ENCODE measurements around the gene PKDCC. TPM values are rescaled to one million over a fixed set of nuclear protein-coding genes. Genes with fewer than 3 reads are reported as not detected.

The PKDCC gene
- total RNA-seq, 1 experiment from 2014 or later = 82.2 TPM

- TF ChIP-seq, protein P1, sequence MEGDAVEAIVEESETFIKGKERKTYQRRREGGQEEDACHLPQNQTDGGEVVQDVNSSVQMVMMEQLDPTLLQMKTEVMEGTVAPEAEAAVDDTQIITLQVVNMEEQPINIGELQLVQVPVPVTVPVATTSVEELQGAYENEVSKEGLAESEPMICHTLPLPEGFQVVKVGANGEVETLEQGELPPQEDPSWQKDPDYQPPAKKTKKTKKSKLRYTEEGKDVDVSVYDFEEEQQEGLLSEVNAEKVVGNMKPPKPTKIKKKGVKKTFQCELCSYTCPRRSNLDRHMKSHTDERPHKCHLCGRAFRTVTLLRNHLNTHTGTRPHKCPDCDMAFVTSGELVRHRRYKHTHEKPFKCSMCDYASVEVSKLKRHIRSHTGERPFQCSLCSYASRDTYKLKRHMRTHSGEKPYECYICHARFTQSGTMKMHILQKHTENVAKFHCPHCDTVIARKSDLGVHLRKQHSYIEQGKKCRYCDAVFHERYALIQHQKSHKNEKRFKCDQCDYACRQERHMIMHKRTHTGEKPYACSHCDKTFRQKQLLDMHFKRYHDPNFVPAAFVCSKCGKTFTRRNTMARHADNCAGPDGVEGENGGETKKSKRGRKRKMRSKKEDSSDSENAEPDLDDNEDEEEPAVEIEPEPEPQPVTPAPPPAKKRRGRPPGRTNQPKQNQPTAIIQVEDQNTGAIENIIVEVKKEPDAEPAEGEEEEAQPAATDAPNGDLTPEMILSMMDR (conservative IDR thresholded peaks at IDR 0.05; ENCODE audit: low read depth, low read length) = no peak
- no peak for TF ChIP-seq EZH2 (IDR thresholded peaks at IDR 0.05; ENCODE audit: borderline replicate concordance, low read depth, low read length, poor library complexity, severe bottlenecking)
- intact Hi-C loops (cut with micrococcal nuclease; ENCODE audit: unreplicated experiment) = no loop called here
- Histone ChIP-seq H3K36me3 (ENCODE audit: insufficient read depth, low read length, poor library complexity, severe bottlenecking) (peaks cover 40% of the 10 kb centered on the region), H3K4me3 (ENCODE audit: low read depth, low read length, poor library complexity, severe bottlenecking) (no peak overlapping the region), H3K9me3 (ENCODE audit: low read depth, low read length, poor library complexity, severe bottlenecking) (no peaks in the 10 kb centered on the region), H3K27me3 (replicated peaks; ENCODE audit: insufficient read depth, low read depth, low read length, poor library complexity) (no peaks in the 10 kb centered on the region), H3K4me1 (ENCODE audit: insufficient read depth, low read length, poor library complexity, severe bottlenecking) (peaks cover 31% of the 10 kb centered on the region), H3K27ac (ENCODE audit: low read depth, low read length, poor library complexity, severe bottlenecking) (peak overlapping the region; percentile 74)
- CTCF ChIA-PET = no interaction called here
- BruUV-seq (replicated peaks) = no TSS peak
- peak; percentile 85 for DNase-seq (ENCODE audit: low spot score)
- POLR2A ChIA-PET (ENCODE audit: low non-redundant PET) = no interaction called here
Observed at GRCh38 chr2:42060718-42061619, 13.1 kb downstream of the PKDCC start.

DNA sequence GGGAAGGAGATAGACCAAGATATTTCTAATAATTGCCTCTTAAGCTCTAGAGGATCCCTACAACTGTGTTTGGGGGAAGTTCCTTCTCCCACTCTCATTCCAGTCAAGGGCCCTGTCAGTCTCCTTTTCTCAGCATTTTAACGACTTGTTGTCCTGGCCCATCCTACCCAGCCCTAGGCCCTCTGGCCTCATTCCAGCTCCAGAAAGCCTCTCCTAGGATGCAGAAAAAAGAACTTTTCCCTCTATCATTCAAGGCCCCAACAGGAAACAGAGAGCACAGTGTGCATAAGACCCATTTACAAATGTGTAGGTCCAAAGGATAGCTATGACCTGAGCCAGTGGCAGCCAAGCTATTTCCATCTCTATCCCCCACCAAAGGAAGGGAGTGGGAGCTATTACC, 14.0 kb downstream of the PKDCC start:
- CTCF ChIA-PET = no interaction called here

DNA sequence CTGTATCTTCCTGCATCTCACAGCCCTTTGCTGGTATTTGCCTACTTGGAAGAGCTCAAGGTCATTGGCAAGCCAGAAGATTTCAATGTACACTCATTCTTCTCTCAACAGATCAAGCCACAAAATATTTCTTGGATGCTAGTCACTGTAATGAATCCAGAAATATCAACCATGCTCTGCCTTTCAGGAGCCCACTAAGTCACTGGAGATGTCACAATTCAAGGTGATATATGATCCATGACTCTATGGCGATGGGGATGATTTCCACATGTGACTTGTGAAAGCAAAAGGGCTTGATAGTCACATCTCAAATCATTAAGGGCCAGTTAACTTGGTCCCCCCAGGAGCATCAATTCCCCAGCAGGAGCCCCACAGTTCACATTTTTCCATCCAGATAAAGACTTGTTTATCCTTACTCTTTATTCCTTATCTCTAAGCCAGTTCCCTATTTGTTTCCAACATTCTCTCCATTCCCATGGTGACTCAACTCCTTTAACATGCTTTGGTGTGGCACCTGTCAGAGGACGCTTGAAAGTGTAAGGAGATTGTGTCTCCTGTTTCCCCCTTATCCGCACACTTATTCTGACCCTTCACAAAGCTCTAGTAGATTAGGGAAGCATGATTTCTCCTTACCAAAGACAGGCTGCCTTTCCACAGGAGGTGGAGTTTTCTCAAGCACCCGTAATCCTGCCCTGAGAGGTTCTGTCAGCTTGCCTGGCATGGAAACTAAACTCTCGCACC, 15.8 kb downstream of the PKDCC start:
- peaks cover 31% of the 10 kb centered on the region for H3K4me1 ChIP-seq (ENCODE audit: insufficient read depth, low read length, poor library complexity, severe bottlenecking)
- peaks cover 13% of the 10 kb centered on the region for H3K36me3 ChIP-seq (ENCODE audit: insufficient read depth, low read length, poor library complexity, severe bottlenecking)
- CTCF ChIA-PET = no interaction called here
- H3K4me3 ChIP-seq (ENCODE audit: low read depth, low read length, poor library complexity, severe bottlenecking) = no peak overlapping the region
- no peaks in the 10 kb centered on the region for H3K27me3 ChIP-seq (replicated peaks; ENCODE audit: insufficient read depth, low read depth, low read length, poor library complexity)
- TF ChIP-seq EZH2 (IDR thresholded peaks at IDR 0.05; ENCODE audit: borderline replicate concordance, low read depth, low read length, poor library complexity, severe bottlenecking) = no peak
- TF ChIP-seq, protein P1 (conservative IDR thresholded peaks at IDR 0.05; ENCODE audit: low read depth, low read length) = no peak
- BruUV-seq (replicated peaks) = no TSS peak
- DNase-seq (ENCODE audit: low spot score) = no peak
- POLR2A ChIA-PET (ENCODE audit: low non-redundant PET) = no interaction called here
- intact Hi-C loops (cut with micrococcal nuclease; ENCODE audit: unreplicated experiment) = no loop called here
- H3K27ac ChIP-seq (ENCODE audit: low read depth, low read length, poor library complexity, severe bottlenecking) = no peak overlapping the region
- no peaks in the 10 kb centered on the region for H3K9me3 ChIP-seq (ENCODE audit: low read depth, low read length, poor library complexity, severe bottlenecking)

More for the DNA sequence above, 14.0 kb downstream of the PKDCC start:
- no peaks in the 10 kb centered on the region for H3K9me3 ChIP-seq (ENCODE audit: low read depth, low read length, poor library complexity, severe bottlenecking)
- intact Hi-C loops (cut with micrococcal nuclease; ENCODE audit: unreplicated experiment) = no loop called here
- no peaks in the 10 kb centered on the region for H3K27me3 ChIP-seq (replicated peaks; ENCODE audit: insufficient read depth, low read depth, low read length, poor library complexity)
- H3K4me3 ChIP-seq (ENCODE audit: low read depth, low read length, poor library complexity, severe bottlenecking) = no peak overlapping the region
- H3K4me1 ChIP-seq (ENCODE audit: insufficient read depth, low read length, poor library complexity, severe bottlenecking) = peaks cover 31% of the 10 kb centered on the region
- no peak for DNase-seq (ENCODE audit: low spot score)
- BruUV-seq (replicated peaks) = no TSS peak
- POLR2A ChIA-PET (ENCODE audit: low non-redundant PET) = interaction anchor here (0.6 kb wide), 1 partner anchor 197 kb away, joined by 3 read pairs; no protein-coding TSS in a partner anchor
- peaks cover 31% of the 10 kb centered on the region for H3K36me3 ChIP-seq (ENCODE audit: insufficient read depth, low read length, poor library complexity, severe bottlenecking)
- TF ChIP-seq, protein P1 (conservative IDR thresholded peaks at IDR 0.05; ENCODE audit: low read depth, low read length) = no peak
- no peak for TF ChIP-seq EZH2 (IDR thresholded peaks at IDR 0.05; ENCODE audit: borderline replicate concordance, low read depth, low read length, poor library complexity, severe bottlenecking)
- H3K27ac ChIP-seq (ENCODE audit: low read depth, low read length, poor library complexity, severe bottlenecking) = peak overlapping the region; percentile 74
